KG1 (cell line): ENCODE results near the gene CYP4B1.
"Not testable (repeated sequence)": the region's sequence is repeated elsewhere in the genome, so short reads cannot be mapped to it uniquely, and the experiment has no call there.

Experiments used
- DNase-seq: peaks from one replicate; lab custom pipeline; 2025; lab: John Stamatoyannopoulos, UW

Gene CYP4B1

GRCh38 chr1:46798810-46799209 lies at the start of gene CYP4B1:
Gene CYP4B1, plus strand, starts transcription at chr1:46799046. Its CDS starts 36 bp downstream, at chr1:46799082.
- DNase-seq, result no peak

GRCh38 chr1:46749404-46749803 lies 49.4 kb upstream of the CYP4B1 start:
- no peak for DNase-seq

DNA sequence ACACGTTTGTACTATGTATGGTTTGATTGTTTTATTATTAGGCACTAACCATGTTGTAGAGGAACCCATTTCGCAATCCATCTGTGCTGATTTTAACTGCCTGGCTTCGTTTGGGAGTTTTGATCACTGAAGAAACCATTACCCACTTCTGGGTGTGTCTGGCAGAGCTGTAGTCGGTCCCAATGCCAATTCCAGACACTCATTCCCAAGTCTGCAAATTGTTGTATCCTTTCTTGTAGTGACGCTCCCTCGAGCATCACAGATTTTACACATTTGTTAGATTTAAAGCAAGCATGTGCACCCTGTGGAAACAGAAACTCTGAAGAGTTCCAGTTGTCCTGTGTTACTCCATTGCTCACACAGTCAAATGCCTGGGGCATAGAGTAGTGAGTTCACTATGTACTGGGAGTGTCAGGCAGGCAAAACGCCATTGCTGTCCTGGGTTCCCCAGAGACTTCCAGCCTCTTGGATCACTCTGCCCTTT lies 48.9 kb upstream of the CYP4B1 start:
- DNase-seq, result no peak

- no peak for DNase-seq
These were observed 44.9 kb upstream of the CYP4B1 start for GRCh38 chr1:46753985-46754384.

GRCh38 chr1:46754707-46755106 lies 44.1 kb upstream of the CYP4B1 start:
- DNase-seq, result not testable (repeated sequence)

DNA sequence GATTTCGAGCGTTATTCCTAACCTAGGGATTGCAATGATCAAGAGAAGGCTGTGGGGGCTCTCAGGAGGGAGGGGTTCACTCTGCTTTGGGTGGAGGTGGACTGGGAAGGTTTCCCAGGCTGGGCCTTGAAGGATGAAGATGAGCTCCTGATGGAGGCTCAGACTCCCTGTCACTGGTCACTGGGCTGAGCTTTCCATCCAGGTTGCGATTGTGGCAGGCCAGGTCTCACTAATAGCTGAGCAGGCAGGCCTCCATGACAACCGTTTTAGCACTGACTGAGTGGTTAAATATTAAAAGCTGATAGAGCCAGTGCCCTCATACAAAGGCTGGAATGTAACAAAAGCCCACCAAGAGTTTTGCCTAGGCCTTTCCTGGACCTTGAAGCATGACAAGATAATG lies 43.7 kb upstream of the CYP4B1 start:
- DNase-seq, result no peak

- no peak for DNase-seq
These were observed 41.4 kb upstream of the CYP4B1 start for GRCh38 chr1:46757247-46757955.

DNA sequence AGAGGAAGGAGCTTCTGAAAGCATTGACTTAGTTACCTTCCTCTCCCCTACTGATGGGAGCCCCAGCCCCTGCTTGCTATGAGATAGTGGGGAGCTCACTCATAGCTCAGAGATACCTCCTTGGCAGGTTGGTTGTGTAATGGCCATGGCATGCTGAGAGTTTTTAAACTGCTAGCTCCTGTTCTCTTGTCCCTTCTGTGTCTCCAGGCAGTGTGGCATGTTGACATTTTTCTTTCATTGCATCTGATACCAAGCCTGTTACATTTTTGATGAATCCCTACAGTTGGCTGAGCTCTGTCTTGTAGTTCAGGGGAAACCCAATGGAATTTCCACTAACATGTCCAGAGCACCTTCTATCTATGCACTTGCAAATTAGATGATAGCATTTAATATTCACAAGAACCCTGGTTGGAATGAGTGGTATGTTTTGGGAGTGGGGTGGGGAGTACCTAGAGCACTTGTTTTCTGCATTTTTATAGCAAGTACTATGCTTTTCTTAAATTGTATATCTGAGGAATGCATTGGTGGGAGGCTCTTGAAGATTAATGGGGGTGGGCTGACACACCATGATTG lies 40.8 kb upstream of the CYP4B1 start:
- DNase-seq, result no peak

- no peak for DNase-seq
These were observed 38.2 kb upstream of the CYP4B1 start for GRCh38 chr1:46760558-46761166.

GRCh38 chr1:46761740-46762139 lies 37.1 kb upstream of the CYP4B1 start:
- no peak for DNase-seq

DNA sequence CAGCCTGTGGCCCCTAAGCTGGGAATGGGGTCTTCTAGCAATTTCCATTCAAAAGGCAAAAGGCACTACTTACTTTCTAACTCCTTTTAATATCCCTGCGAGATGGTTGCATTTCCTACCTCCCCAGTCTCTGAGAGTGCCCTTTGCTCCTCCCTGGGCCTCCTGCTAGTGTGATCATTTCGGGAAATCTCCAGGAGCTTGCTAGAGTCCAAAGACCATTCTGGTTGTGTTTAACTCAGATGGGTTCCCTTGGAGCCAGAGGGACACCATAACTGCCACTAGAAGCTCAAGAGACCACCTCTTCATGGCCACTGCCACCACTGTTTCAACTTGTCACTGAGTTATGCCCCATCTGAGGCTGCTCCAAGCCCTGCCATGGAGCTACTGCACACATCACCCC lies 34.4 kb upstream of the CYP4B1 start:
- DNase-seq, result no peak

GRCh38 chr1:46767649-46768282 lies 31.1 kb upstream of the CYP4B1 start:
- no peak for DNase-seq

GRCh38 chr1:46768445-46768844 lies 30.4 kb upstream of the CYP4B1 start:
- no peak for DNase-seq

DNA sequence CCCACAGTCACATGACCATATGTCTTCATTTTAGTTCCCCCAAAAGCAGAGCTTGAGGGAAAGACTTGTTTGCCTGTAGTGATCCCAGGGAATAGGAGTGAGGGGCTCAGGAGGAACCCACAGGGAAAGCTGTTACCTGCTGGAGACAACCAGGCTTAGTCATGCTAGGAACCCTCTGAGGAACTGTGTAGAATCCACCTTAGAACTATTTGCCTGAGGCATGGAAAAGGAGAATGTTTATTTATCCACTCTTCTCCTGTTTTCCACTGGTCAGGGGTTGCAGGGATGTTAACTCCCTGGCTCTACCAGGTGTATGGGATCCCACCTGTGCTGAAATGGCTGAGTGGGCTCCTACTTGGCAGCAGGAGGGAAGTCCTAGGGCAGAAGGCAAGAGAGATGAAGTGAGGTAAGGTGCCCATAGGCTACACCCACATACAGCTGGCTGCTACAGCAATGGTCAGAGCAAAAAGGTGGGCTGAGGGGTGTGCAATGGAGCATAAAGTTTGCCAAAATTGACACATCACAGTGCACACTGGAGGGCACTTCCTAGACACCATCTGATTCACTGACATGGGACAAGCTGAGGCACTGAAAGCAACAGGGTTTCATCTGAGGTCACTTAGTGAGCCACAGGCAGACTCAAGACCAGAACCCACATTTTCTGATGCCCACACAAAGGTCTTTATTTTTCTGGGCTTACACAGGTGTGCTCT lies 29.7 kb upstream of the CYP4B1 start:
- no peak for DNase-seq

GRCh38 chr1:46770541-46770940 lies 28.3 kb upstream of the CYP4B1 start:
- DNase-seq, result no peak

DNA sequence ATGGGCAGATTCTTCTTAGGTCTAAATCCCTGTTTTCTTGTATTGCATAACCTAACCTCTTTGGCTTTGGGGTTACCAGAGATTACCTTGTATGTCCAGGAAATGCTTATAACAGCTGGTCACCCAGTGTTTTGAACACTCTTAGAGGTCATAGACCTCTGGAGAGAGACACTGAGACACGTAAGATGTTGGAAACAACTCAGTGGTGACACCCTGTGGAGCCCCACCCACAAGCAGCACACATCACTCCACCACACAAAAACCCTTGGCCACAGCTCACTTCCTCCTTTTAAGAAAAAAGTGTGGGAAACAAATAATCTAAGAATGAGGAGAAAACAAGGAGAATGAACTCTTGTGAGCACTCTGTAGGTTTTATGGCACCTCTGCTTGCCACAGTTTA lies 26.3 kb upstream of the CYP4B1 start:
- no peak for DNase-seq

DNA sequence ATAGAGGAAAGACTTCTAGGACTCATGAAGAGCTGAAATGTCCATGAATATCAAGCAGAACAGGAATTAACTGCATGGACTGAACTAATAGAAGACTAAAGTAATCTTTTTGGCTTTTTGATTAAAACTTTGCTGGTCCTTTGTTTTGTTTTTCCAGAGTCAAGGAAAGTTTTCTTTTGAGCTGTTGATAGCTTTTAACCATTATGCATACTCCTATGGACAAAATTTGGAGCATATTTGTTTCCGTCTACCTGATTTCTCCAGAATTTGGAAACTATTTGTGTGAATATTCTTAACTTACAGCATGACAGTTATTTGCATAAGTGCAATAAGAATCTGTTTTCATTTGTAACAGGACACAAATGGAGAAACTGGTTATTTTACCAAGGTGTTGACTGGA lies 24.5 kb upstream of the CYP4B1 start:
- no peak for DNase-seq

DNA sequence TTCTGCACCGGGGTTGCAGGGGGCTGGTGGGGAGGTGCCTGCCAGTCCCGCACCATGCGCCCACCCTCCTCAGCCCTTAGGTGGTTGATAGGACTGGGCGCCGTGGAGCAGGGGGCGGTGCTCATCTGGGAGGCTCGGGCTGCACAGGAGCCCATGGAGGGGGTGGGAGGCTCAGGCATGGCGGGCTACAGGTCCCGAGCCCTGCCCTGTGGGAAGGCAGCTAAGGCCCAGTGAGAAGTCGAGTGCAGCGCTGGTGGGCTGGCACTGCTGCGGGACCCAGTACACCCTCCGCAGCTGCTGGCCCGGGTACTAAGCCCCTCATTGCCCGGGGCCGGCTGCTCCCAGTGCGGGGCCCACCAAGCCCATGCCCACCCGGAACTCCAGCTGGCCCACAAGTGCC lies 20.4 kb upstream of the CYP4B1 start:
- not testable (repeated sequence) for DNase-seq

DNA sequence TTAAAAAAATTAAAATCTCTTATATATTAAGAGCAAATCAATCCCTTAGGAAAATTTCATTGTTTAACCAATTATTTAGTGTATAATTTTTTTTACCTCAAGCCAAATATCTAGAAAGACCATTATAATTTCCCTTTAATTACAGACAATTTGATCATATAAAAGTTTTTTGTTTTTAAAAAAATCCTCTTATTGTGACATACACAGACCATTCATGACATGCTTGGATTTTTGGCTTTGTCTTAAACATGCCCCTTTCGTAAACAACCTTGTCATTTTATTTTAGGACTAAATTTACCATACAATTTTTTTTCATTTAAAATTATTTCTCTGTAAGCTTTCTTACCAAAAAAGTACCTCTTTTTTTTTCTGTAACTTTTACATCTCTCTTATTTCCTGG lies 14.2 kb upstream of the CYP4B1 start:
- DNase-seq, result no peak

DNA sequence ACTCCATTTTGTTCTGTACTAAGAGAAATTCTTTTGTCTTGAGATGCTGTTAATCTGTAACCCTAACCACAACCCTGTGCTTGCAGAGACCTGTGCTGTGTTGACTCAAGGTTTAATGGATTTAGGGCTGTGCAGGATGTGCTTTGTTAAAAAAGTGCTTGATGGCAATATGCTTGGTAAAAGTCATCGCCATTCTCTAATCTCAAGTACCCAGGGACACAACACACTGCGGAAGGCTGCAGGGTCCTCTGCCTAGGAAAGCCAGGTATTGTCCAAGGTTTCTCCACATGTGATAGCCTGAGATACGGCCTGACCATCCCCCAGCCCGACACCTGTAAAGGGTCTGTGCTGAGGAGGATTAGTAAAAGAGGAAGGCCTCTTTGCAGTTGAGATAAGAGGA lies 10.2 kb upstream of the CYP4B1 start:
- DNase-seq, result not testable (repeated sequence)

GRCh38 chr1:46790446-46791101 lies 8.3 kb upstream of the CYP4B1 start:
- DNase-seq, result no peak

- no peak for DNase-seq
These were observed 5.7 kb upstream of the CYP4B1 start for GRCh38 chr1:46793126-46793525.
